ENCODE results near the gene MOV10L1. TPM values are rescaled to one million over a fixed set of nuclear protein-coding genes. Genes with fewer than 3 reads are reported as not detected.

MOV10L1 gene
- total and polyA plus RNA-seq, 2 experiments from 2014 or later = 0.73 to 1.8 TPM

GRCh38 chr22:50190941-50191741 lies 101.3 kb downstream of the MOV10L1 start (continued):
- TF ChIP-seq ZNF462 (CRISPR knock-in tag; IDR thresholded peaks at IDR 0.05) (no peak), EZH2phosphoT487 (IDR thresholded peaks at IDR 0.05; ENCODE audit: unreplicated experiment) (no peak), STAT1 (IDR thresholded peaks at IDR 0.05; ENCODE audit: unreplicated experiment) (no peak), ETS1 (IDR thresholded peaks at IDR 0.05) (no peak), CREB1 (CRISPR knock-in tag; IDR thresholded peaks at IDR 0.05; ENCODE audit: low read depth) (no peak)

GRCh38 chr22:50192436-50193204 lies 102.8 kb downstream of the MOV10L1 start:
- Histone ChIP-seq H3K27ac (ENCODE audit: low read depth) (no peak overlapping the region), H4K20me1 (replicated peaks; ENCODE audit: insufficient read depth) (peaks cover 20% of the 10 kb centered on the region; the same call in 1 of the 2 replicates), H3K4me3 (no peak overlapping the region), H3K4me2 (no peak overlapping the region), H3F3A (replicated peaks; ENCODE audit: low read depth) (0 out of 2 replicates have a peak, but pooled peaks cover 2% of the 10 kb centered on the region), H3K36me3 (ENCODE audit: insufficient read depth) (no peaks in the 10 kb centered on the region), H3K27me3 (ENCODE audit: insufficient read depth) (no peaks in the 10 kb centered on the region), H2AFZ (no peak overlapping the region), H3K4me1 (ENCODE audit: insufficient read depth) (peaks cover 4% of the 10 kb centered on the region; the same call in 1 of the 2 replicates), H3K79me2 (replicated peaks; ENCODE audit: insufficient read depth) (peaks cover 32% of the 10 kb centered on the region), H3K9me2 (ENCODE audit: insufficient read depth) (no peaks in the 10 kb centered on the region)
- ATAC-seq (no peak; the same call in 2 of the 3 replicates), DNase-seq (ENCODE audit: low spot score) (no peak)
- H3K4me1 Mint-ChIP-seq = peaks cover 10% of the 10 kb centered on the region
- H3K27ac Mint-ChIP-seq = no peak overlapping the region
- H3K36me3 Mint-ChIP-seq (ENCODE audit: low read depth) = peaks cover 4% of the 10 kb centered on the region; the same call in 1 of the 3 replicates
- H3K4me3 Mint-ChIP-seq = no peak overlapping the region
- peaks cover 10% of the 10 kb centered on the region for H3K27me3 Mint-ChIP-seq (ENCODE audit: insufficient read depth, low read depth, poor library complexity)
- H3K9me3 Mint-ChIP-seq = no peaks in the 10 kb centered on the region
- TF ChIP-seq CREB1 (CRISPR knock-in tag; IDR thresholded peaks at IDR 0.05; ENCODE audit: low read depth) = no peak
- TF ChIP-seq ZNF114 (CRISPR knock-in tag; IDR thresholded peaks at IDR 0.05) = no peak
- TF ChIP-seq STAT1 (IDR thresholded peaks at IDR 0.05; ENCODE audit: unreplicated experiment) = no peak
- no peak for TF ChIP-seq REST (IDR thresholded peaks at IDR 0.05; ENCODE audit: unreplicated experiment)
- TF ChIP-seq ZNF331 (CRISPR knock-in tag; IDR thresholded peaks at IDR 0.05; ENCODE audit: low read depth) = no peak
- TF ChIP-seq CTCF (conservative IDR thresholded peaks at IDR 0.05; ENCODE audit: low read depth in 2 of 2) = no peak

Data from GM23338 (cell line).